Thyroid gland (tissue), 4 donors: ENCODE results near the gene CEP97.

ENCODE experiments used
- CTCF ChIP-seq, 6 experiments: fragments of 200-600 bp in 3 of 6; fragments of 450-650 bp in 3 of 6; sonication (generic) in 3 of 6; IDR thresholded peaks; one replicate each; pipeline ENCODE4 v1.5.1; 2016 to 2019; ENCODE audit warnings: antibody characterized with exemption in 6 of 6, mild to moderate bottlenecking in 2 of 6, inconsistent platforms in 1 of 6, moderate library complexity in 1 of 6
- POLR2A ChIP-seq, 2 donors: fragments of 450-650 bp; IDR thresholded peaks; one replicate each; pipeline ENCODE4 v1.6.1; 2017; ENCODE audit warnings: antibody characterized with exemption in 2 of 2, mild to moderate bottlenecking in 2 of 2, moderate library complexity in 1 of 2

GRCh38 chr3:101811875-101812274 is 87.5 kb downstream of the CEP97 start:
- TF ChIP-seq CTCF (IDR thresholded peaks at IDR 0.05) (no peak), POLR2A (IDR thresholded peaks at IDR 0.05) (no peak)
